Neuronal stem cell (in vitro differentiated cells): ENCODE results near the gene USP2.
A peak's percentile ranks its signal among the peaks of the same experiment; 100 is the strongest.

Experiments used
- DNase-seq: peaks from one replicate; pipeline ENCODE4 v3.0.0-alpha.2; 2013; ENCODE audit warnings: low spot score
- H2AFZ ChIP-seq: one replicate; pipeline ENCODE4 v1.6.1; 2013; ENCODE audit warnings: mild to moderate bottlenecking, low read length, inconsistent platforms
- H2AK5ac ChIP-seq: 2 replicates; pipeline ENCODE4 v1.6.1; 2013; ENCODE audit warnings: low read depth, mild to moderate bottlenecking, inconsistent platforms, low read length, moderate library complexity, mixed read lengths
- H2BK120ac ChIP-seq: 2 replicates; pipeline ENCODE4 v1.6.1; 2013; ENCODE audit warnings: low read depth, mild to moderate bottlenecking, inconsistent platforms, low read length, moderate library complexity, mixed read lengths
- H2BK12ac ChIP-seq: one replicate; pipeline ENCODE4 v1.6.1; 2013; ENCODE audit warnings: low read length, inconsistent platforms
- H2BK15ac ChIP-seq: 2 replicates; pipeline ENCODE4 v1.6.1; 2013; ENCODE audit warnings: mild to moderate bottlenecking, low read length, inconsistent platforms, mixed read lengths
- H2BK5ac ChIP-seq: one replicate; pipeline ENCODE4 v1.6.1; 2013; ENCODE audit warnings: inconsistent platforms, mild to moderate bottlenecking, low read length, moderate library complexity
- H3K14ac ChIP-seq: one replicate; pipeline ENCODE4 v1.6.1; 2013; ENCODE audit warnings: low read length, inconsistent platforms
- H3K18ac ChIP-seq: 2 replicates; pipeline ENCODE4 v1.6.1; 2013; ENCODE audit warnings: low read length, inconsistent platforms
- H3K23ac ChIP-seq: 2 replicates; pipeline ENCODE4 v1.6.1; 2013; ENCODE audit warnings: low read depth, mild to moderate bottlenecking, mixed read lengths, low read length, inconsistent platforms; ENCODE audit not compliant: poor library complexity
- H3K27ac ChIP-seq: replicated peaks from 3 replicates; pipeline ENCODE4 v1.5.1; 2013; ENCODE audit warnings: low read length, inconsistent platforms
- H3K27me3 ChIP-seq, 3 experiments: 2 replicates each; pipeline ENCODE4 v1.6.1; 2013; ENCODE audit warnings: low read length in 3 of 3, mild to moderate bottlenecking in 2 of 3, inconsistent platforms in 1 of 3, low read depth in 1 of 3, mixed read lengths in 1 of 3, moderate library complexity in 1 of 3; ENCODE audit not compliant: control insufficient read depth in 3 of 3, insufficient read depth in 3 of 3
- H3K36me3 ChIP-seq, 2 donors: replicated peaks in 1 of 2; 2 replicates each; pipeline ENCODE4 v1.6.1; 2013; ENCODE audit warnings: low read length in 2 of 2; ENCODE audit not compliant: control insufficient read depth in 2 of 2, insufficient read depth in 2 of 2
- H3K4ac ChIP-seq: 2 replicates; pipeline ENCODE4 v1.6.1; 2013; ENCODE audit warnings: inconsistent platforms, mild to moderate bottlenecking, low read length, moderate library complexity
- H3K4me1 ChIP-seq, 2 donors: 1 replicate in 1 of 2; 2 replicates in 1 of 2; pipeline ENCODE4 v1.6.1; 2013; ENCODE audit warnings: low read length in 2 of 2, low read depth in 1 of 2; ENCODE audit not compliant: control insufficient read depth in 2 of 2, insufficient read depth in 1 of 2
- H3K4me2 ChIP-seq: one replicate; pipeline ENCODE4 v1.6.1; 2013; ENCODE audit warnings: mild to moderate bottlenecking, low read length, inconsistent platforms; ENCODE audit not compliant: insufficient read depth, poor library complexity, severe bottlenecking
- H3K4me3 ChIP-seq, 2 donors: 2 replicates each; pipeline ENCODE4 v1.5.1; 2013; ENCODE audit warnings: low read length in 2 of 2, mild to moderate bottlenecking in 2 of 2, inconsistent platforms in 1 of 2, moderate library complexity in 1 of 2
- H3K79me1 ChIP-seq: one replicate; pipeline ENCODE4 v1.6.1; 2013; ENCODE audit warnings: low read depth, mild to moderate bottlenecking, inconsistent platforms, low read length, moderate library complexity
- H3K9ac ChIP-seq: one replicate; pipeline ENCODE4 v1.6.1; 2013; ENCODE audit warnings: mild to moderate bottlenecking, low read depth, low read length, inconsistent platforms; ENCODE audit not compliant: poor library complexity
- H3K9me3 ChIP-seq, 2 donors: replicated peaks in 1 of 2; 2 replicates each; pipeline versions ENCODE3 to v1.6.1; 2013; ENCODE audit warnings: low read length in 2 of 2, mild to moderate bottlenecking in 2 of 2, inconsistent platforms in 1 of 2, low read depth in 1 of 2, mixed read lengths in 1 of 2, moderate library complexity in 1 of 2; ENCODE audit not compliant: control insufficient read depth in 2 of 2, insufficient read depth in 1 of 2
- H4K8ac ChIP-seq: one replicate; pipeline ENCODE4 v1.6.1; 2013; ENCODE audit warnings: low read depth, mild to moderate bottlenecking, inconsistent platforms, low read length, moderate library complexity
- H4K91ac ChIP-seq: one replicate; pipeline ENCODE4 v1.6.1; 2013; ENCODE audit warnings: low read length, low read depth, mild to moderate bottlenecking, inconsistent platforms; ENCODE audit not compliant: poor library complexity
- whole genome bisulfite sequencing, 2 donors: extraction: QIAGEN DNeasy Blood & Tissue Kit; methylation state at CpG; one replicate each; pipeline ENCODE4 v1.1.7; 2013; ENCODE audit warnings: missing lambda C conversion rate in 2 of 2, mixed read lengths in 1 of 2; ENCODE audit not compliant: insufficient read length in 2 of 2, insufficient replicate concordance in 1 of 2; ENCODE audit errors: extremely low coverage in 2 of 2; 5-methylcytosine and 5-hydroxymethylcytosine counted together

The USP2 gene

DNA sequence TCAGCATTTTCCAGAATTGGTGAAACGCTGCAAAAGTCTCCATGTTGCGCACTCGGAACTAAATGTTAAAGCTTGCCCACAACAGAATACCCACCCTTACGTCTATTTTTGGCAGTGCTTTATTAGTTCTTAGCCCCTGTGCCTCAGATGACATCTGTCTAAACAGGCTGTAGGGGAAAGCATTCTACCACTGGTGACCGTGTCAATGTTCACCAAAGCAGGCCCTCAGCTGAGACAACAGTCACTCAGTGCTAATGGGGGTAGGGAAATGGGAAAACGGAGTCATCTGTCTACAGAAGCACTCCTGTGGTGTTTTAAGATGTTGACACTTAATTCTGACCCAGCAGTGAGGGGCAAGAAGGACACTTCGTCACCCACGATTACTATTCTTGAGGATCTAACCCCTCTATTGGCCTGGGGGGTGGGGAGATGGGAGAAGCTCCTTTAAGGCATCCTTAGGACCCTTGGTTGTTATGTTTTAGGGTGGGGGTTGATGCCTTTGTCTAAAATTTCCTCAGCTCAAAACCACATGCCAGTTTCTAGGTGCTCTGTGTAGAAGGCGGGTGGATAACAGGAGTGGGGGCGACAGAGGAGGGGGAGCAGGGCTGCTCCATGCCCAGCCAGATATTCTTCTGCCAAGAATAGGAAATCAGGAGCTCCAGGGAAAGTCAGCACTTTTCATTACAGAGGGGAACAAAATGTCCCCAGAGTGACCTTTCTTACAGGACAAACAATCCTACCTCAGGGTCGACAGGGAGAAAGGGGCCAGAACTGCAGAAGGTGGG, 19.4 kb downstream of the USP2 start:
- Histone ChIP-seq H3K18ac (no peak overlapping the region), H2AK5ac (no peak overlapping the region), H3K4me3 (no peak overlapping the region), H2BK5ac (no peak overlapping the region), H3K9ac (no peak overlapping the region), H3K79me1 (no peaks in the 10 kb centered on the region), H3K36me3 (peaks cover 0 to 2% of the 10 kb centered on the region in 2 donors), H3K9me3 (peaks cover 3 to 4% of the 10 kb centered on the region in 2 donors), H3K27ac (no peak overlapping the region), H2BK120ac (no peak overlapping the region), H2AFZ (no peak overlapping the region), H3K4me2 (no peak overlapping the region), H3K4me1 (peaks cover 11 to 19% of the 10 kb centered on the region in 2 donors), H3K27me3 (peaks cover 2 to 56% (median 24%) of the 10 kb centered on the region in 3 experiments), H2BK15ac (no peak overlapping the region), H3K4ac (no peak overlapping the region), H4K8ac (no peak overlapping the region), H2BK12ac (no peak overlapping the region), H4K91ac (no peak overlapping the region), H3K14ac (no peak overlapping the region), H3K23ac (no peak overlapping the region)
- no CpG with 5 or more reads among the region's 11 CpGs for WGBS, 2 donors
- no peak for DNase-seq

DNA sequence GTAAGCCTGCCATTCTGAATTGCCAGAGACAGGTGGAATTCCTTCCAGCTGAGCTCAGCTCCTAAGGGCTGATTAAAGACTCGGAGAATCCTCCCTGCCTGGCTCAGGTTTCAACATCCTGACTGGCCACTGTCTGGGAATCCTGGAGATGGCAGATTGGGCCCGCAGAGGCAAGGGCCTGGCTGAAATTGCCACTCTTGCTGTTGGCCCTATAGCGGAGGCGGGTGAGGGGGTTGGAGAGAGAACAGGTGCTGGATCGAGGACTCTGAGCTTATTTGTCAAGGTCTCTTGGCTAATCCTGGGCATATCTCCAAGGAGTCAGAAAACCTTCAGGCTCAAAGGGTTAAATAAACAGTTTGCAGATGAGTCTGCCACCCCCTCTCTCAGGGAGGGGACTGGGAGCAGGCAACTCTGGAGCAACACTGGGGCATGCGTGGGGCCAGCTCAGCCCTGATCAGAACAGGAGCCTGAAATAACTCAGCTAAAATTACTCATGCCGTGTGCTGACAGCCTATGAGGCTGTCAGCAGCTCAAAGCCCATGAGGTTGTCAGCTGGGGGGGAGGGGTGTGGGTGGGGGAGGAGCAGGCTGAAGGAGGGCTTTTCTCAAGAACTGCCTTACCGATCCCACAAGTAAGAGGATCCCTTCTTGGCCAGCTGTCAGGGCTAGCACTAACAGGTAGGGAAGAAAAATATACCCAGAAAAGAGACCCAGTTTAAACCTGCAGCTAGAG, 20.3 kb downstream of the USP2 start:
- Histone ChIP-seq H3K4ac (no peak overlapping the region), H3K4me3 (no peak overlapping the region), H2BK12ac (no peak overlapping the region), H3K18ac (peak overlapping the region; percentile 32), H2AK5ac (no peak overlapping the region), H4K8ac (no peak overlapping the region), H3K23ac (no peak overlapping the region), H3K79me1 (no peaks in the 10 kb centered on the region), H3K27me3 (peaks cover 2 to 47% (median 24%) of the 10 kb centered on the region in 3 experiments), H3K36me3 (peaks cover 0 to 2% of the 10 kb centered on the region in 2 donors), H3K9ac (no peak overlapping the region), H3K4me1 (peaks cover 15 to 22% of the 10 kb centered on the region in 2 donors), H2AFZ (no peak overlapping the region), H3K27ac (peak overlapping the region; percentile 64), H2BK5ac (no peak overlapping the region), H3K9me3 (peaks cover 3 to 4% of the 10 kb centered on the region in 2 donors), H2BK120ac (no peak overlapping the region), H2BK15ac (no peak overlapping the region), H3K14ac (no peak overlapping the region), H4K91ac (no peak overlapping the region), H3K4me2 (peak overlapping the region; percentile 26)
- no CpG with 5 or more reads among the region's 8 CpGs for WGBS, 2 donors
- DNase-seq, result peak; percentile 62

DNA sequence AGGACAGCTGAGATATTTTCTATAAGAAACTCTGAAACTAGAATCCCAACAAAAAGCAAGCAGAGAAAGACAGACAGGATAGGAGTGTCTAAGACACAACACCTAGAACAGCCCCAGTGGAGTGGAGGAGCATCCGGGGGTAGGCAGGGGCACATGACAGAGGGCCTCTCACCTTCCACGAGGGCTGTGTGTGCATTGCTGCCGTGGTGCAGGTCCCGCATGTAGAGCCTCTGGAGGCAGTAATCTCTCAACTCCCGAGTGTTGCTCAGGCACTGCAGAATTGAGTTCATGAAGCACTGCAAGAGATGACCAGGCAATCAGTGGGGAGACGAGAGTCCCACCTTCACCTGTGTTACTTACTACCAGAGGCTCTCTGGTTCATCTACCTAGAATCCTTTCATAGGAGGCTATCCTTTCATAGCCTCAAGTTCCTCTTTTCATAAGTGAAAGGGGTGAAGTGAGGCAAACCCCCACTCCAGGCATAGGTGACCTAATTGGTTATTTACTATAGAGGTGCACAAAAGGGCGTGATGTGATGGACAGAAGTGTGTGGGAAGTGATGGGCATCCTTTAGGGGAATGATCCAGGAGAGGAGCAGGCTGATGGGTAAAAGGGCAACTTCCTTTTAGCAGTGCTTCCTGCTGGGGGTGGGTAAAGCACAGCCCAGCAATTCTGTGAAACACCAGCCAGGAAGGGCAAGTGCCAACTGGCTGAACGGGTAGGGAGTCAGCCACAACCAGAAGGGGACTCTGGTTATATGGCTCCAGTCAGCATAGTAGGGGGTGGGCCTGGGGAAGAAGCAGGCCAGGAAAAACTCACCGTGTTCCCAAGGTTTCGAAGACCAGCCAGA, 21.9 kb downstream of the USP2 start:
- peaks cover 0 to 2% of the 10 kb centered on the region in 2 donors for H3K36me3 ChIP-seq
- no peak for DNase-seq
- H2BK15ac ChIP-seq, result peak overlapping the region; percentile 29
- H3K14ac ChIP-seq, result no peak overlapping the region
- no peak overlapping the region for H3K4me2 ChIP-seq
- H3K23ac ChIP-seq, result no peak overlapping the region
- peaks cover 3% of the 10 kb centered on the region in 2 donors for H3K9me3 ChIP-seq
- H3K4me1 ChIP-seq, result peaks cover 23 to 28% of the 10 kb centered on the region in 2 donors
- no peak overlapping the region for H3K4ac ChIP-seq
- no peaks in the 10 kb centered on the region for H3K79me1 ChIP-seq
- H2BK120ac ChIP-seq, result no peak overlapping the region
- no peak overlapping the region for H2BK5ac ChIP-seq
- no peak overlapping the region for H2AFZ ChIP-seq
- peaks cover 2 to 47% (median 17%) of the 10 kb centered on the region in 3 experiments for H3K27me3 ChIP-seq
- no CpG with 5 or more reads among the region's 10 CpGs for WGBS, 2 donors
- no peak overlapping the region for H2AK5ac ChIP-seq
- H4K91ac ChIP-seq, result no peak overlapping the region
- no peak overlapping the region for H3K4me3 ChIP-seq
- H4K8ac ChIP-seq, result no peak overlapping the region
- no peak overlapping the region for H3K27ac ChIP-seq
- no peak overlapping the region for H2BK12ac ChIP-seq
- H3K9ac ChIP-seq, result no peak overlapping the region
- no peak overlapping the region for H3K18ac ChIP-seq
